RWPE1 (cell line): ENCODE results near the gene GPBP1.
"Not testable (repeated sequence)": the region's sequence is repeated elsewhere in the genome, so short reads cannot be mapped to it uniquely, and the experiment has no call there.

ENCODE experiments used
- CTCF ChIA-PET: fragments of 350-600 bp; sonication (Branson Sonifier 250); formaldehyde crosslinking; extraction: SDS; loops from one replicate; lab custom pipeline; 2021; lab: Yijun Ruan, JAX
- POLR2A ChIA-PET: fragments of 400-600 bp; formaldehyde crosslinking; extraction: SDS; loops from one replicate; lab custom pipeline; 2020; ENCODE audit warnings: antibody characterized with exemption; ENCODE audit not compliant: low non-redundant PET; lab: Yijun Ruan, JAX
- DNase-seq: peaks from one replicate; pipeline ENCODE4 v3.0.0; 2012; ENCODE audit warnings: low spot score
- H3K27ac ChIP-seq: fragments of 450-650 bp; 2 replicates; pipeline ENCODE4 v1.5.1; 2017
- CTCF ChIP-seq: fragments of 450-650 bp; conservative IDR thresholded peaks from 2 replicates; pipeline ENCODE4 v1.5.1; 2017; ENCODE audit warnings: low read depth, mild to moderate bottlenecking

The GPBP1 gene

GRCh38 chr5:57176350-57176857 lies 2.5 kb downstream of the GPBP1 start:
- DNase-seq = no peak
- TF ChIP-seq CTCF = no peak
- CTCF ChIA-PET = no interaction called here
- POLR2A ChIA-PET = no interaction called here
- H3K27ac ChIP-seq = no peak overlapping the region

- TF ChIP-seq CTCF = no peak
- H3K27ac ChIP-seq = no peak overlapping the region
- ChIA-PET POLR2A (no interaction called here), CTCF (interaction anchor here (0.6 kb wide), 1 partner anchor 82 kb away, joined by 5 read pairs; no protein-coding TSS in a partner anchor)
- DNase-seq = no peak
Observed at GRCh38 chr5:57177479-57178156, 3.8 kb downstream of the GPBP1 start.

- H3K27ac ChIP-seq, DNase-seq, POLR2A ChIA-PET: not testable (repeated sequence)
- CTCF ChIA-PET = interaction anchor here (0.6 kb wide), 1 partner anchor 82 kb away, joined by 5 read pairs; no protein-coding TSS in a partner anchor
Observed at GRCh38 chr5:57178238-57178637, 4.4 kb downstream of the GPBP1 start.

- CTCF ChIA-PET = interaction anchor here (0.7 kb wide), 1 partner anchor 12 kb away, joined by 3 read pairs; no protein-coding TSS in a partner anchor
- peak overlapping the region; percentile 30 for H3K27ac ChIP-seq
- no peak for TF ChIP-seq CTCF
- POLR2A ChIA-PET = no interaction called here
- no peak for DNase-seq
Observed at GRCh38 chr5:57179262-57180200, 5.7 kb downstream of the GPBP1 start.

GRCh38 chr5:57181154-57181553 lies 7.3 kb downstream of the GPBP1 start:
- ChIA-PET POLR2A (no interaction called here), CTCF (no interaction called here)
- no peak for TF ChIP-seq CTCF
- DNase-seq = no peak
- H3K27ac ChIP-seq = no peak overlapping the region

- CTCF ChIA-PET = no interaction called here
Observed at GRCh38 chr5:57184322-57184721, 10.5 kb downstream of the GPBP1 start.

More at GRCh38 chr5:57184322-57184721, 10.5 kb downstream of the GPBP1 start:
- no peak for TF ChIP-seq CTCF
- POLR2A ChIA-PET = no interaction called here
- no peak overlapping the region for H3K27ac ChIP-seq
- peak; percentile 29 for DNase-seq
